Measurements from ENCODE around the gene GOLGA6A. TPM values are rescaled to one million over a fixed set of nuclear protein-coding genes. Genes with fewer than 3 reads are reported as not detected.

The GOLGA6A gene
- total and polyA plus RNA-seq, 2 of the 8 experiments (the other 6 are each of a cell fraction or from before 2014, with no cell fraction given), result 0.80 to 1.0 TPM

- H2BK15ac ChIP-seq (ENCODE audit: low read length), result no peak overlapping the region
- no peak overlapping the region for H4K91ac ChIP-seq (replicated peaks; ENCODE audit: insufficient read length, low read length)
- H4K8ac ChIP-seq (ENCODE audit: extremely low read depth, insufficient read depth, low read length), result no peak overlapping the region
- H4K20me1 ChIP-seq (replicated peaks in 1 of 2; ENCODE audit: control insufficient read depth in 1 of 2, insufficient read depth in 2 of 2, low read length in 2 of 2), result no peaks in the 10 kb centered on the region
- H3K79me2 ChIP-seq (ENCODE audit: control insufficient read depth in 1 of 2, insufficient read depth in 2 of 2, low read length in 2 of 2), result no peaks in the 10 kb centered on the region
- H2AK5ac ChIP-seq (ENCODE audit: low read depth, low read length), result no peak overlapping the region
- no peak overlapping the region for H2BK5ac ChIP-seq (ENCODE audit: low read depth, low read length)
- no peak for FAIRE-seq
- ChIA-PET POLR2A (ENCODE audit: partially characterized antibody) (no interaction called here), CTCF (ENCODE audit: partially characterized antibody) (interaction anchor here (1.3 to 2.6 kb wide), 3 partner anchors 12 to 262 kb away, joined by 3 to 12 read pairs (median 8); no protein-coding TSS in a partner anchor)
- H3K36me3 ChIP-seq (ENCODE audit: control insufficient read depth in 2 of 4, insufficient read depth in 4 of 4, low read length in 3 of 4), result no peaks in the 10 kb centered on the region
- H2BK120ac ChIP-seq (replicated peaks; ENCODE audit: low read depth, low read length), result no peak overlapping the region
- no peaks in the 10 kb centered on the region for H3K79me1 ChIP-seq (ENCODE audit: low read depth, low read length)
- no peak overlapping the region for H2BK20ac ChIP-seq (ENCODE audit: low read length)
- H3K4ac ChIP-seq (replicated peaks; ENCODE audit: insufficient read length, low read depth, low read length), result no peak overlapping the region
- no peak overlapping the region for H3K14ac ChIP-seq (ENCODE audit: insufficient read length)
- H3K18ac ChIP-seq (ENCODE audit: extremely low read depth, low read length), result no peak overlapping the region
- no peak for DNase-seq (ENCODE audit: low read depth in 1 of 2, low spot score in 2 of 2)
- WGBS, 2 experiments (ENCODE audit: extremely low coverage in 1 of 2, insufficient coverage in 1 of 2, insufficient read length in 1 of 2, insufficient replicate concordance in 2 of 2, low coverage in 1 of 2, low lambda C conversion rate in 2 of 2, missing lambda C conversion rate in 1 of 2), result 84% methylated on average over 6 of the region's 6 CpGs; no CpG with 5 or more reads in 1 of the 2 experiments
- H4K5ac ChIP-seq (ENCODE audit: insufficient read length, low read depth, low read length), result no peak overlapping the region
- H3K9me3 ChIP-seq (ENCODE audit: insufficient read depth in 2 of 2, low read depth in 1 of 2, low read length in 1 of 2), result no peaks in the 10 kb centered on the region
- H3K4me1 ChIP-seq (replicated peaks in 1 of 4; ENCODE audit: control insufficient read depth in 3 of 4, insufficient read depth in 4 of 4, low read length in 3 of 4), result no peaks in the 10 kb centered on the region
- no peak overlapping the region for H2BK12ac ChIP-seq (ENCODE audit: low read depth, low read length)
- no peak overlapping the region for H2AFZ ChIP-seq (ENCODE audit: low read length)
- H3K23ac ChIP-seq (ENCODE audit: insufficient read length), result no peak overlapping the region
- H3K27me3 ChIP-seq (replicated peaks in 1 of 4; ENCODE audit: control insufficient read depth in 3 of 4, extremely low read depth in 1 of 4, insufficient read depth in 3 of 4, low read length in 3 of 4), result peaks cover 0 to 2% (median 0%) of the 10 kb centered on the region in 4 experiments; a peak in 1 of 7 replicates
- no peak overlapping the region for H3K4me2 ChIP-seq (ENCODE audit: insufficient read depth in 1 of 2, low read depth in 2 of 2, low read length in 2 of 2)
- H3K9ac ChIP-seq (replicated peaks in 1 of 4; ENCODE audit: extremely low read depth in 1 of 4, low read depth in 3 of 4, low read length in 3 of 4), result no peak overlapping the region
- H3K56ac ChIP-seq (replicated peaks; ENCODE audit: insufficient read length, low read depth, low read length), result no peak overlapping the region
- H3K4me3 ChIP-seq (ENCODE audit: extremely low read depth in 1 of 4, insufficient read depth in 2 of 4, low read depth in 3 of 4, low read length in 4 of 4), result no peak overlapping the region
- H3K23me2 ChIP-seq (ENCODE audit: low read depth, low read length), result no peaks in the 10 kb centered on the region
- H3K27ac ChIP-seq (ENCODE audit: low read depth, low read length), result no peak overlapping the region
These were observed 22.1 kb downstream of the GOLGA6A start for GRCh38 chr15:74060251-74060650.

Measured in H1 (cell line).